Measurements from ENCODE around the gene SLC22A15. TPM values are rescaled to one million over a fixed set of nuclear protein-coding genes. Genes with fewer than 3 reads are reported as not detected.
A peak's percentile ranks its signal among the peaks of the same experiment; 100 is the strongest.

Gene SLC22A15
- polyA plus RNA-seq, 3 donors = 3.2 to 33.4 (median 4.5) TPM

DNA sequence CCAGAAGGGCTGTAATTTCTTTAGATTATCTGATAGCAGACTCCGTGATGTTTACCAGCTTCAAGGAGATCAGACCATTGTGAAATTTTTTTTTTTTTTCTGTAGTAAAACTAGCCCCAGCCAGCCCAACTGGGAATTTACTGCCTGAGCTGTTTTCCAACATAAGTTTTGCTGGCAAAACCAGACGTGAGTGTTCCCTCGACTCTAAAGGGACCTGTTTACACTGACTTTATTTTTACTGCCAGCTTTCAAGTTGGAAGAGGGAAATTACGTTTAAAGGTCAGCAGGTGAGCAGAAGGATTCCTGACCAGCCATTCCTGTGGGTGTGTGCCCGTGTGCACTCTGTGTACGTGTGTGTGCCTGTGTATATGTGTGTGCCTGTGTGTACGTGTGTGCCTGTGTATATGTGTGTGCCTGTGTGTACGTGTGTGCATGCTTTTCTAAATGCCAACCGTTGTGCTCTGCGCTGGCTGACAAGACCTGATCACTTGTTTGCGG lies 135.3 kb downstream of the SLC22A15 start:
- Histone ChIP-seq H3K9me3 (replicated peaks in 1 of 2; ENCODE audit: control insufficient read depth in 1 of 2, insufficient read depth in 1 of 2, low read length in 2 of 2) (no peaks in the 10 kb centered on the region), H3K9ac (ENCODE audit: insufficient read depth, low read length, poor library complexity, severe bottlenecking) (no peak overlapping the region), H3K4me3 (replicated peaks in 1 of 3; ENCODE audit: low read depth in 2 of 3, low read length in 3 of 3) (no peak overlapping the region), H3K36me3 (replicated peaks in 1 of 2; ENCODE audit: control insufficient read depth in 1 of 2, insufficient read depth in 2 of 2, low read length in 2 of 2) (no peaks in the 10 kb centered on the region), H3K27ac (ENCODE audit: low read depth in 1 of 2, low read length in 2 of 2) (no peak overlapping the region), H3K79me2 (ENCODE audit: insufficient read depth, low read length) (no peaks in the 10 kb centered on the region), H3K4me1 (ENCODE audit: control insufficient read depth in 1 of 2, insufficient read depth in 2 of 2, low read length in 2 of 2) (peaks cover 0 to 10% of the 10 kb centered on the region in 2 donors), H3K4me2 (replicated peaks; ENCODE audit: extremely low read depth, low read length, poor library complexity, severe bottlenecking) (no peak overlapping the region), H3K27me3 (ENCODE audit: control insufficient read depth in 2 of 2, insufficient read depth in 2 of 2, low read length in 2 of 2) (no peaks in the 10 kb centered on the region), H2AFZ (ENCODE audit: insufficient read depth, low read depth, low read length, poor library complexity, severe bottlenecking) (no peak overlapping the region), H4K20me1 (ENCODE audit: insufficient read depth, low read length) (no peaks in the 10 kb centered on the region)
- Mint-ChIP-seq H3K27me3 (ENCODE audit: low read depth in 3 of 3) (peaks cover 0 to 1% (median 0%) of the 10 kb centered on the region in 3 donors), H3K9me3 (peaks cover 0 to 2% (median 0%) of the 10 kb centered on the region in 7 donors), H3K4me3 (peak overlapping the region in 1 of 2 donors; percentile 1), H3K36me3 (no peaks in the 10 kb centered on the region), H3K4me1 (peaks cover 9% of the 10 kb centered on the region), H3K27ac (no peak overlapping the region)
- intact Hi-C loops (cut with micrococcal nuclease) = no loop called here
- TF ChIP-seq, protein P1, sequence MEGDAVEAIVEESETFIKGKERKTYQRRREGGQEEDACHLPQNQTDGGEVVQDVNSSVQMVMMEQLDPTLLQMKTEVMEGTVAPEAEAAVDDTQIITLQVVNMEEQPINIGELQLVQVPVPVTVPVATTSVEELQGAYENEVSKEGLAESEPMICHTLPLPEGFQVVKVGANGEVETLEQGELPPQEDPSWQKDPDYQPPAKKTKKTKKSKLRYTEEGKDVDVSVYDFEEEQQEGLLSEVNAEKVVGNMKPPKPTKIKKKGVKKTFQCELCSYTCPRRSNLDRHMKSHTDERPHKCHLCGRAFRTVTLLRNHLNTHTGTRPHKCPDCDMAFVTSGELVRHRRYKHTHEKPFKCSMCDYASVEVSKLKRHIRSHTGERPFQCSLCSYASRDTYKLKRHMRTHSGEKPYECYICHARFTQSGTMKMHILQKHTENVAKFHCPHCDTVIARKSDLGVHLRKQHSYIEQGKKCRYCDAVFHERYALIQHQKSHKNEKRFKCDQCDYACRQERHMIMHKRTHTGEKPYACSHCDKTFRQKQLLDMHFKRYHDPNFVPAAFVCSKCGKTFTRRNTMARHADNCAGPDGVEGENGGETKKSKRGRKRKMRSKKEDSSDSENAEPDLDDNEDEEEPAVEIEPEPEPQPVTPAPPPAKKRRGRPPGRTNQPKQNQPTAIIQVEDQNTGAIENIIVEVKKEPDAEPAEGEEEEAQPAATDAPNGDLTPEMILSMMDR (IDR thresholded peaks at IDR 0.05) = no peak
- no peak for DNase-seq
- 98% methylated on average over 10 of the region's 11 CpGs for WGBS (ENCODE audit: insufficient coverage)

DNA sequence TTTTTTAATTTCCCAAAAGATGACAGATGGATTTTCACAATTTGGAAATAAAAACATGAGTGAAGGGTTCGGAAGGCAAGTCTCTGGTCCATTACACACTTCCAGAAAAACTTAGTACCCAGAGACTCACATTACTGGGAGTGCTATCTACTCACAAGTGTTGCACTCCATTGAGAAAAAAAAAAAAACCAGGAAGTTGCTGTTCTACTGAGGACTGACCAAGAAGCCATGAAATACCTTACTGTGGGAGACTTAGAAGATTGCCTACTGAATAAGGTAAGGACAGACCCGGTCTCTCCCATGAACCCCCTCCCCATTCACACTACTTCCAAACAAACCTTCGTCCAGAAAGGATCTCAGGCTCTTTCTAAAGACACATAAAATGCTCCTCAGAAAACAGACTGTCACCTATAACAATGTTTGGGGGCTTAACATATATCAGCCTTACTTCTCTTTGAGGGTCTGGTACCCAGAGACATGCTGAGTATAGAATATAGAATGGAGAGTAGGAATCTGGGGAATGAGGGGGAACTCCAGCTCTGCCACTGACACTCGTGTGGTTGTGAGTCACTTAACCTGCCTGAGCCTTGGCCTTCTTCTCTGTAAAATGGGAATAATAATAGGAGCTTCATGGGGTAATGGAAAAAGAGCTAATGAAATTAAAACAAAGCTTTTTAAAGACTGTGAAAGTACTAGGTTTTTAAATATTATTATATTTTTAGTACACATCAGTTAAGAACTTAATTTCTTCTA lies 136.3 kb downstream of the SLC22A15 start:
- Mint-ChIP-seq H3K27ac (no peak overlapping the region), H3K4me1 (peaks cover 9% of the 10 kb centered on the region), H3K9me3 (peaks cover 0 to 2% (median 0%) of the 10 kb centered on the region in 7 donors), H3K4me3 (no peak overlapping the region), H3K27me3 (ENCODE audit: low read depth in 3 of 3) (peaks cover 0 to 1% (median 0%) of the 10 kb centered on the region in 3 donors), H3K36me3 (no peaks in the 10 kb centered on the region)
- Histone ChIP-seq H2AFZ (ENCODE audit: insufficient read depth, low read depth, low read length, poor library complexity, severe bottlenecking) (no peak overlapping the region), H3K4me3 (replicated peaks in 1 of 3; ENCODE audit: low read depth in 2 of 3, low read length in 3 of 3) (no peak overlapping the region), H4K20me1 (ENCODE audit: insufficient read depth, low read length) (no peaks in the 10 kb centered on the region), H3K9ac (ENCODE audit: insufficient read depth, low read length, poor library complexity, severe bottlenecking) (no peak overlapping the region), H3K4me2 (replicated peaks; ENCODE audit: extremely low read depth, low read length, poor library complexity, severe bottlenecking) (no peak overlapping the region), H3K4me1 (ENCODE audit: control insufficient read depth in 1 of 2, insufficient read depth in 2 of 2, low read length in 2 of 2) (peaks cover 0 to 10% of the 10 kb centered on the region in 2 donors), H3K27ac (ENCODE audit: low read depth in 1 of 2, low read length in 2 of 2) (no peak overlapping the region), H3K79me2 (ENCODE audit: insufficient read depth, low read length) (no peaks in the 10 kb centered on the region), H3K27me3 (ENCODE audit: control insufficient read depth in 2 of 2, insufficient read depth in 2 of 2, low read length in 2 of 2) (no peaks in the 10 kb centered on the region), H3K9me3 (replicated peaks in 1 of 2; ENCODE audit: control insufficient read depth in 1 of 2, insufficient read depth in 1 of 2, low read length in 2 of 2) (no peaks in the 10 kb centered on the region), H3K36me3 (replicated peaks in 1 of 2; ENCODE audit: control insufficient read depth in 1 of 2, insufficient read depth in 2 of 2, low read length in 2 of 2) (no peaks in the 10 kb centered on the region)
- TF ChIP-seq, protein P1 (IDR thresholded peaks at IDR 0.05) = no peak
- intact Hi-C loops (cut with micrococcal nuclease) = no loop called here
- 83% methylated on average over 1 of the region's 4 CpGs for WGBS (ENCODE audit: insufficient coverage)
- no peak for DNase-seq
